HepG2 (cell line): ENCODE data around the gene CALCR. TPM values are rescaled to one million over a fixed set of nuclear protein-coding genes. Genes with fewer than 3 reads are reported as not detected.

Experiments
- BATF2 ChIP-seq: sonication (generic); formaldehyde crosslinking; IDR thresholded peaks from 2 replicates; pipeline ENCODE4 v1.8.0; 2022; ENCODE audit warnings: mild to moderate bottlenecking, missing genetic modification reagents, moderate library complexity
- BRD4 ChIP-seq: sonication (generic); formaldehyde crosslinking; IDR thresholded peaks from 2 replicates; pipeline ENCODE4 v1.4.0; 2020; ENCODE audit warnings: missing genetic modification reagents
- CENPX ChIP-seq: sonication (generic); formaldehyde crosslinking; IDR thresholded peaks from 2 replicates; pipeline ENCODE4 v1.9.0; 2021; ENCODE audit warnings: mild to moderate bottlenecking, missing genetic modification reagents, moderate library complexity
- CHD4 ChIP-seq: fragments of 200-600 bp; sonication (generic); IDR thresholded peaks from 2 replicates; pipeline ENCODE4 v1.7.0; 2017; ENCODE audit warnings: mild to moderate bottlenecking, low read length, borderline replicate concordance
- HDAC1 ChIP-seq: sonication (generic); formaldehyde crosslinking; IDR thresholded peaks from 2 replicates; pipeline ENCODE4 v1.5.1; 2020; ENCODE audit warnings: mild to moderate bottlenecking, missing genetic modification reagents
- ZFYVE20 ChIP-seq: sonication (generic); formaldehyde crosslinking; IDR thresholded peaks from 2 replicates; pipeline ENCODE4 v1.8.0; 2023; ENCODE audit warnings: low read depth, mild to moderate bottlenecking, moderate library complexity, missing genetic modification reagents, borderline replicate concordance
- polyA plus RNA-seq, 8 experiments: library from polyadenylated mRNA; depleted of rRNA in 3 of 8; stranded (reverse) in 7 of 8; unstranded in 1 of 8; fragments of >200 nt; fragmentation: Illumina TruSeq in 4 of 8; extraction: Trizol in 4 of 8; gene quantifications; 2 replicates each; pipeline versions ENCODE4 v1.2.1 to v1.2.3, GENCODE V29; 2011 to 2016; ENCODE audit warnings: low read depth in 4 of 8, missing spikeins in 1 of 8, mixed read lengths in 1 of 8; ENCODE audit not compliant: insufficient read depth in 1 of 8
- total RNA-seq, 5 experiments: library from RNA; depleted of rRNA; stranded (reverse); fragments of >200 nt; fragmentation: Illumina TruSeq; extraction: Trizol; gene quantifications; 2 replicates each; pipeline ENCODE4 v1.2.3, GENCODE V29; 2016; ENCODE audit warnings: low read depth in 1 of 5
- TF ChIP-seq, protein P1 (sequence below): sonication (generic); formaldehyde crosslinking; IDR thresholded peaks from 2 replicates; pipeline ENCODE4 v1.4.0; 2020; ENCODE audit warnings: missing genetic modification reagents
- TF ChIP-seq, protein P2 (sequence below): sonication (generic); formaldehyde crosslinking; IDR thresholded peaks from 2 replicates; pipeline ENCODE4 v1.9.0; 2021; ENCODE audit warnings: missing genetic modification reagents, mild to moderate bottlenecking, borderline replicate concordance
- TF ChIP-seq, protein P3 (sequence below): sonication (generic); formaldehyde crosslinking; IDR thresholded peaks from 2 replicates; pipeline ENCODE4 v1.9.0; 2021; ENCODE audit warnings: missing genetic modification reagents, borderline replicate concordance

CALCR gene
- total and polyA plus RNA-seq, 2 of the 13 experiments (the other 11 are each of a cell fraction or from before 2014, with no cell fraction given) = not detected

- TF ChIP-seq ZFYVE20 (CRISPR knock-in tag) (no peak), HDAC1 (CRISPR knock-in tag) (no peak), BRD4 (CRISPR knock-in tag) (no peak), CENPX (no peak), BATF2 (CRISPR knock-in tag) (no peak), CHD4 (no peak)
- TF ChIP-seq, protein P1, sequence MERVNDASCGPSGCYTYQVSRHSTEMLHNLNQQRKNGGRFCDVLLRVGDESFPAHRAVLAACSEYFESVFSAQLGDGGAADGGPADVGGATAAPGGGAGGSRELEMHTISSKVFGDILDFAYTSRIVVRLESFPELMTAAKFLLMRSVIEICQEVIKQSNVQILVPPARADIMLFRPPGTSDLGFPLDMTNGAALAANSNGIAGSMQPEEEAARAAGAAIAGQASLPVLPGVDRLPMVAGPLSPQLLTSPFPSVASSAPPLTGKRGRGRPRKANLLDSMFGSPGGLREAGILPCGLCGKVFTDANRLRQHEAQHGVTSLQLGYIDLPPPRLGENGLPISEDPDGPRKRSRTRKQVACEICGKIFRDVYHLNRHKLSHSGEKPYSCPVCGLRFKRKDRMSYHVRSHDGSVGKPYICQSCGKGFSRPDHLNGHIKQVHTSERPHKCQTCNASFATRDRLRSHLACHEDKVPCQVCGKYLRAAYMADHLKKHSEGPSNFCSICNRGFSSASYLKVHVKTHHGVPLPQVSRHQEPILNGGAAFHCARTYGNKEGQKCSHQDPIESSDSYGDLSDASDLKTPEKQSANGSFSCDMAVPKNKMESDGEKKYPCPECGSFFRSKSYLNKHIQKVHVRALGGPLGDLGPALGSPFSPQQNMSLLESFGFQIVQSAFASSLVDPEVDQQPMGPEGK (CRISPR knock-in tag) = no peak
- TF ChIP-seq, protein P2, sequence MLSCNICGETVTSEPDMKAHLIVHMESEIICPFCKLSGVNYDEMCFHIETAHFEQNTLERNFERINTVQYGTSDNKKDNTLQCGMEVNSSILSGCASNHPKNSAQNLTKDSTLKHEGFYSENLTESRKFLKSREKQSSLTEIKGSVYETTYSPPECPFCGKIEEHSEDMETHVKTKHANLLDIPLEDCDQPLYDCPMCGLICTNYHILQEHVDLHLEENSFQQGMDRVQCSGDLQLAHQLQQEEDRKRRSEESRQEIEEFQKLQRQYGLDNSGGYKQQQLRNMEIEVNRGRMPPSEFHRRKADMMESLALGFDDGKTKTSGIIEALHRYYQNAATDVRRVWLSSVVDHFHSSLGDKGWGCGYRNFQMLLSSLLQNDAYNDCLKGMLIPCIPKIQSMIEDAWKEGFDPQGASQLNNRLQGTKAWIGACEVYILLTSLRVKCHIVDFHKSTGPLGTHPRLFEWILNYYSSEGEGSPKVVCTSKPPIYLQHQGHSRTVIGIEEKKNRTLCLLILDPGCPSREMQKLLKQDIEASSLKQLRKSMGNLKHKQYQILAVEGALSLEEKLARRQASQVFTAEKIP (CRISPR knock-in tag) = no peak
- TF ChIP-seq, protein P3, sequence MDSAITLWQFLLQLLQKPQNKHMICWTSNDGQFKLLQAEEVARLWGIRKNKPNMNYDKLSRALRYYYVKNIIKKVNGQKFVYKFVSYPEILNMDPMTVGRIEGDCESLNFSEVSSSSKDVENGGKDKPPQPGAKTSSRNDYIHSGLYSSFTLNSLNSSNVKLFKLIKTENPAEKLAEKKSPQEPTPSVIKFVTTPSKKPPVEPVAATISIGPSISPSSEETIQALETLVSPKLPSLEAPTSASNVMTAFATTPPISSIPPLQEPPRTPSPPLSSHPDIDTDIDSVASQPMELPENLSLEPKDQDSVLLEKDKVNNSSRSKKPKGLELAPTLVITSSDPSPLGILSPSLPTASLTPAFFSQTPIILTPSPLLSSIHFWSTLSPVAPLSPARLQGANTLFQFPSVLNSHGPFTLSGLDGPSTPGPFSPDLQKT (CRISPR knock-in tag) = no peak
- TF ChIP-seq, all 625 proteins: peak for 0
Observed at GRCh38 chr7:93429563-93429962, 145.0 kb downstream of the CALCR start (continued).
